Lung (tissue), 12 donors: ENCODE results near the gene OR3A2. TPM values are rescaled to one million over a fixed set of nuclear protein-coding genes. Genes with fewer than 3 reads are reported as not detected.

Experiments
- ATAC-seq: fragments of 200-7000 bp; cut with Tn5 transposase; one replicate; pipeline ENCODE4 v1.9.1; 2020; ENCODE audit warnings: moderate number of reproducible peaks; ENCODE audit not compliant: insufficient read depth, low FRiP score
- DNase-seq, 3 donors: peaks; one replicate each; pipeline ENCODE4 v3.0.0-alpha.2; 2013 to 2017
- H3K27ac ChIP-seq, 2 donors: one replicate each; pipeline ENCODE4 v1.5.1; 2013; ENCODE audit warnings: mild to moderate bottlenecking in 2 of 2, moderate library complexity in 2 of 2, control low read depth in 1 of 2, inconsistent platforms in 1 of 2, low read depth in 1 of 2, low read length in 1 of 2
- H3K27me3 ChIP-seq, 3 donors: one replicate each; pipeline ENCODE4 v1.5.1; 2013; ENCODE audit warnings: low read length in 2 of 3; ENCODE audit not compliant: control insufficient read depth in 3 of 3, insufficient read depth in 3 of 3
- H3K36me3 ChIP-seq, 4 donors: one replicate each; pipeline ENCODE4 v1.5.1; 2013; ENCODE audit warnings: low read length in 4 of 4, mild to moderate bottlenecking in 1 of 4, moderate library complexity in 1 of 4; ENCODE audit not compliant: control insufficient read depth in 4 of 4, insufficient read depth in 4 of 4
- H3K4me1 ChIP-seq, 5 donors: one replicate each; pipeline ENCODE4 v1.5.1; 2013; ENCODE audit warnings: low read length in 5 of 5, mild to moderate bottlenecking in 2 of 5, moderate library complexity in 1 of 5; ENCODE audit not compliant: control insufficient read depth in 5 of 5, insufficient read depth in 5 of 5
- H3K4me3 ChIP-seq: one replicate; pipeline ENCODE4 v1.5.1; 2013; ENCODE audit warnings: mild to moderate bottlenecking, control low read depth, moderate library complexity
- H3K9ac ChIP-seq, 2 donors: one replicate each; pipeline ENCODE4 v1.5.1; 2013; ENCODE audit warnings: low read length in 2 of 2, control low read depth in 1 of 2; ENCODE audit not compliant: insufficient read depth in 1 of 2
- H3K9me3 ChIP-seq, 4 donors: one replicate each; pipeline ENCODE4 v1.5.1; 2013; ENCODE audit warnings: low read length in 3 of 4, mild to moderate bottlenecking in 1 of 4, moderate library complexity in 1 of 4; ENCODE audit not compliant: control insufficient read depth in 4 of 4, insufficient read depth in 3 of 4
- CTCF ChIP-seq: IDR thresholded peaks from 2 replicates; pipeline ENCODE4 v1.5.1; 2012; ENCODE audit warnings: mild to moderate bottlenecking; ENCODE audit errors: control extremely low read depth, extremely low read depth
- WGBS, 2 donors: extraction: QIAGEN DNeasy Blood & Tissue Kit; methylation state at CpG; one replicate each; pipeline ENCODE4 v1.1.7; 2013; 5-methylcytosine and 5-hydroxymethylcytosine counted together
- polyA plus RNA-seq, 2 donors: library from polyadenylated mRNA; stranded (reverse); fragments of 200-250 nt; gene quantifications; one replicate each; pipeline ENCODE4 v1.2.1, GENCODE V29; 2013
- total RNA-seq, 2 donors: library from RNA; depleted of rRNA in 1 of 2; stranded (reverse); fragments of >200 nt in 1 of 2; gene quantifications; one replicate each; pipeline ENCODE4 v1.2.1, GENCODE V29; 2014 to 2021
- donor health status: control.
- donor health status: control.
- donor health status: Bipolar disorder and iron deficiency.
- donor health status: healthy.
- donor health status: DM: yes; HTN: yes; CAD: no.

Gene OR3A2
- total and polyA plus RNA-seq, 4 donors, result 0.10 to 0.37 TPM; not detected in 2

DNA sequence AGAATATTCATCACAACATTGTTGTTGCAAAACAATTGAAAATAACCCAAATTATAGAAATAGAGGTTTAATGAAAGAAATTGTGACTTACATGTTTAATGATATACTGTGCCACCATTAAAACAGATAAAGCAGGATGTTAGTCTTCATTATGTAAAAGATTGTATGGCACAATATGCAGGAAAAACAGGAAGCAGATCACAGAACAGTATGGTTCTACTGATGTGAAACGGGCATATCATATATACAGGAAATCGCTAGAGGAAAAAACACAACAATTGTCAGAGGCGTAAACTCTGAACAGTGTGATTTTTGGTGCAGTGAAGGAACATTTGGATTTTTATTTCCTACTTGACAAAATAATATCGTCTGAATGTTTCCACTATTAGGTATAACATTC lies 110.0 kb downstream of the OR3A2 start:
- Histone ChIP-seq H3K9ac (no peak overlapping the region), H3K4me1 (no peaks in the 10 kb centered on the region), H3K4me3 (no peak overlapping the region), H3K27ac (no peak overlapping the region), H3K27me3 (no peaks in the 10 kb centered on the region), H3K9me3 (peaks cover 0 to 3% (median under 1%) of the 10 kb centered on the region in 4 donors), H3K36me3 (no peaks in the 10 kb centered on the region)
- WGBS, 2 donors, result 42 to 59% methylated on average over 4 of the region's 4 CpGs
- DNase-seq (no peak), ATAC-seq (no peak)
- no peak for TF ChIP-seq CTCF

GRCh38 chr17:3271072-3271848 lies 114.8 kb downstream of the OR3A2 start:
- no peak for TF ChIP-seq CTCF
- Histone ChIP-seq H3K9me3 (peaks cover 0 to 7% (median 2%) of the 10 kb centered on the region in 4 donors), H3K27me3 (no peaks in the 10 kb centered on the region), H3K36me3 (no peaks in the 10 kb centered on the region), H3K27ac (no peak overlapping the region), H3K4me3 (no peak overlapping the region), H3K9ac (no peak overlapping the region), H3K4me1 (no peaks in the 10 kb centered on the region)
- WGBS, 2 donors, result 81 to 84% methylated on average over 5 of the region's 5 CpGs
- no peak for DNase-seq
- no peak for ATAC-seq

DNA sequence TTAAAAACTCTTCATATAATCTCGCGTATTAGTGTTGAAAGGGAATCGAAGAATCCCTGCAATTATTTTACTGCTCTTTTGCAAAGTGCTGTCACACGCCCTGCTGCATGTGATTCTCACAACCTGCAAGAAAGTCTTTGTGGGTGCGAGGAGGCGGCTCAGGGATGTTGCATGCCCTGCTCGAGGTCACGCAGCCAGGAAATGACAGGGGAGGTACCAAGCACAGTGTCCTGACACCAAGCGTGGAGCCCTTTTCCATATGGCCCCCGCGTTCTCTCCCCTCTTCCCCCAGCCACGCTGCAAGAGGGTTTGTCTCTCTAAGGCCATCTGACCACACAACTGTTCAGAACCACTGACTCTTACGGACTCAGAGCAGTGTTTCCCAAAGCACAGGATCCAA lies 125.5 kb downstream of the OR3A2 start:
- Histone ChIP-seq H3K27ac (no peak overlapping the region), H3K27me3 (peaks cover 0 to 4% (median 4%) of the 10 kb centered on the region in 3 donors), H3K9me3 (peaks cover 0 to 5% (median 0%) of the 10 kb centered on the region in 4 donors), H3K9ac (no peak overlapping the region), H3K36me3 (no peaks in the 10 kb centered on the region), H3K4me3 (no peak overlapping the region), H3K4me1 (no peaks in the 10 kb centered on the region)
- ATAC-seq (no peak), DNase-seq (no peak)
- 72 to 75% methylated on average over 13 of the region's 13 CpGs for WGBS, 2 donors
- TF ChIP-seq CTCF, result no peak
